Endothelial cell of umbilical vein (primary cell): ENCODE measurements around the gene DNAH3. TPM values are rescaled to one million over a fixed set of nuclear protein-coding genes. Genes with fewer than 3 reads are reported as not detected.

ENCODE experiments used
- BruUV-seq: library from RNA; stranded (reverse); fragments of 400-500 nt; replicated peaks from 2 replicates; lab custom pipeline; 2021; lab: Mats Ljungman, UMichigan
- CTCF ChIA-PET: fragments of 300-600, 350-600 bp; sonication (Branson Sonifier 250); formaldehyde crosslinking; loops from one replicate; lab custom pipeline; 2021; ENCODE audit warnings: antibody characterized with exemption, inconsistent platforms; lab: Charles Lee
- POLR2A ChIA-PET: fragments of 300-600, 350-600 bp; sonication (Branson Sonifier 250); formaldehyde crosslinking; loops from one replicate; lab custom pipeline; 2021; ENCODE audit warnings: antibody characterized with exemption, inconsistent platforms; lab: Charles Lee
- DNase-seq: peaks from one replicate; pipeline ENCODE4 v3.0.0-alpha.2; 2011; ENCODE audit warnings: low read depth, low spot score
- FAIRE-seq: peaks from 2 replicates; lab custom pipeline; 2011; peaks lifted over from hg19 to GRCh38; lab: Jason Lieb, UNC
- H2AFZ ChIP-seq: 2 replicates; pipeline ENCODE4 v1.6.0; 2012; ENCODE audit warnings: low read depth, low read length, control low read depth, inconsistent platforms
- H3K27ac ChIP-seq: 2 replicates; pipeline ENCODE4 v1.5.1; 2011; ENCODE audit warnings: low read depth, mild to moderate bottlenecking, control low read depth, low read length, moderate library complexity; ENCODE audit not compliant: insufficient read depth
- H3K27me3 ChIP-seq, 2 experiments: 2 replicates each; pipeline versions ENCODE4 v1.6.0 to v1.6.1; 2011; ENCODE audit warnings: low read length in 2 of 2, mixed read lengths in 1 of 2; ENCODE audit not compliant: control insufficient read depth in 2 of 2, insufficient read depth in 2 of 2
- H3K36me3 ChIP-seq, 2 experiments: 2 replicates in 1 of 2; 3 replicates in 1 of 2; pipeline ENCODE4 v1.5.1; 2011; ENCODE audit warnings: low read length in 2 of 2, mild to moderate bottlenecking in 1 of 2, moderate library complexity in 1 of 2; ENCODE audit not compliant: control insufficient read depth in 2 of 2, insufficient read depth in 2 of 2; ENCODE audit errors: extremely low read depth in 1 of 2
- H3K4me1 ChIP-seq: 3 replicates; pipeline ENCODE4 v1.5.1; 2011; ENCODE audit warnings: mild to moderate bottlenecking, low read length; ENCODE audit not compliant: control insufficient read depth, insufficient read depth; ENCODE audit errors: extremely low read depth
- H3K4me2 ChIP-seq: 2 replicates; pipeline ENCODE4 v1.6.1; 2011; ENCODE audit warnings: low read length, control low read depth, mixed read lengths; ENCODE audit not compliant: insufficient read depth
- H3K4me3 ChIP-seq, 3 experiments: fragments of 200-600 bp in 1 of 3; sonication (generic), shearing (Covaris generic) in 1 of 3; replicated peaks in 1 of 3; 2 replicates each; pipeline ENCODE4 v1.5.1; 2011 to 2016; ENCODE audit warnings: control low read depth in 3 of 3, low read length in 3 of 3, mild to moderate bottlenecking in 2 of 3, inconsistent platforms in 1 of 3, low read depth in 1 of 3, moderate library complexity in 1 of 3; ENCODE audit not compliant: insufficient read depth in 1 of 3
- H3K79me2 ChIP-seq: 2 replicates; pipeline ENCODE4 v1.6.0; 2012; ENCODE audit warnings: low read length, inconsistent platforms; ENCODE audit not compliant: control insufficient read depth, insufficient read depth
- H3K9ac ChIP-seq: replicated peaks from 2 replicates; pipeline ENCODE3; 2011; ENCODE audit warnings: low read length, control low read depth; ENCODE audit not compliant: insufficient read depth; ENCODE audit errors: extremely low read depth
- H3K9me1 ChIP-seq: replicated peaks from 3 replicates; pipeline ENCODE4 v1.6.0; 2011; ENCODE audit warnings: mild to moderate bottlenecking, low read length; ENCODE audit not compliant: control insufficient read depth, insufficient read depth; ENCODE audit errors: extremely low read depth
- H3K9me3 ChIP-seq: replicated peaks from 2 replicates; pipeline ENCODE4 v1.5.1; 2012; ENCODE audit warnings: low read length, inconsistent platforms; ENCODE audit not compliant: control insufficient read depth, insufficient read depth
- H4K20me1 ChIP-seq: replicated peaks from 2 replicates; pipeline ENCODE3; 2011; ENCODE audit warnings: mild to moderate bottlenecking, low read length; ENCODE audit not compliant: control insufficient read depth, insufficient read depth; ENCODE audit errors: extremely low read depth
- EZH2 ChIP-seq: IDR thresholded peaks from 2 replicates; pipeline ENCODE4 v1.6.1; 2012; ENCODE audit warnings: borderline replicate concordance, low read depth, mild to moderate bottlenecking, moderate library complexity, low read length, inconsistent platforms; ENCODE audit not compliant: severe bottlenecking
- FOS ChIP-seq: IDR thresholded peaks from 2 replicates; pipeline ENCODE4 v1.6.1; 2011; ENCODE audit warnings: mild to moderate bottlenecking, low read length, moderate library complexity, borderline replicate concordance; ENCODE audit not compliant: insufficient read depth
- GATA2 ChIP-seq: IDR thresholded peaks from 2 replicates; pipeline ENCODE4 v1.7.0; 2011; ENCODE audit warnings: low read depth, mild to moderate bottlenecking, moderate library complexity, mixed read lengths, low read length; ENCODE audit not compliant: insufficient read length, insufficient read depth
- JUN ChIP-seq: IDR thresholded peaks from 2 replicates; pipeline ENCODE4 v1.6.1; 2011; ENCODE audit warnings: borderline replicate concordance, low read depth; ENCODE audit not compliant: insufficient read length, insufficient read depth
- MYC ChIP-seq: IDR thresholded peaks from one replicate; pipeline ENCODE4 v1.6.1; 2011; ENCODE audit warnings: mild to moderate bottlenecking, low read depth, low read length
- POLR2A ChIP-seq: IDR thresholded peaks from 2 replicates; pipeline ENCODE4 v1.6.1; 2012; ENCODE audit warnings: low read depth, mild to moderate bottlenecking, control low read depth, low read length
- POLR2AphosphoS5 ChIP-seq: IDR thresholded peaks from 2 replicates; pipeline ENCODE4 v1.6.1; 2012; ENCODE audit warnings: low read depth, mild to moderate bottlenecking, control low read depth, low read length, moderate library complexity; ENCODE audit not compliant: insufficient read depth
- dilution Hi-C: fragments of 300-500 bp; cut with MboI; formaldehyde crosslinking; loops from one replicate; pipeline ENCODE4 v1.15.0; 2019; ENCODE audit warnings: low sequenced_read_pairs; ENCODE audit not compliant: extremely low pct_ligation_motif_present
- intact Hi-C: fragments of 100-400 bp; cut with micrococcal nuclease; formaldehyde crosslinking; loops from one replicate; pipeline ENCODE4 v1.10.0; 2022
- polyA plus RNA-seq, 4 experiments: library from polyadenylated mRNA; depleted of rRNA in 3 of 4; stranded (reverse) in 3 of 4; unstranded in 1 of 4; fragments of >200 nt; gene quantifications; 2 replicates each; pipeline versions ENCODE4 v1.2.1 to v1.2.3, GENCODE V29; 2011 to 2012; ENCODE audit warnings: missing spikeins in 1 of 4
- total RNA-seq: library from RNA; stranded (reverse); gene quantifications from 2 replicates; pipeline ENCODE4 v1.2.3, GENCODE V29; 2021
- TF ChIP-seq, protein P1 (sequence below), 2 donors: IDR thresholded peaks; 1 replicate in 1 of 2; 2 replicates in 1 of 2; pipeline ENCODE4 v1.5.1; 2011; ENCODE audit warnings: low read length in 2 of 2, mild to moderate bottlenecking in 2 of 2, moderate library complexity in 2 of 2, control low read depth in 1 of 2, inconsistent platforms in 1 of 2, low read depth in 1 of 2; ENCODE audit not compliant: insufficient read depth in 1 of 2; ENCODE audit errors: extremely low read depth in 1 of 2
- TF ChIP-seq, protein P2 (sequence below): IDR thresholded peaks from 2 replicates; pipeline ENCODE4 v1.6.1; 2011; ENCODE audit not compliant: insufficient read depth, insufficient read length

Gene DNAH3
- total and polyA plus RNA-seq, 2 donors (not counting 3 experiments of a cell fraction or from before 2014, with no cell fraction given) = not detected

DNA sequence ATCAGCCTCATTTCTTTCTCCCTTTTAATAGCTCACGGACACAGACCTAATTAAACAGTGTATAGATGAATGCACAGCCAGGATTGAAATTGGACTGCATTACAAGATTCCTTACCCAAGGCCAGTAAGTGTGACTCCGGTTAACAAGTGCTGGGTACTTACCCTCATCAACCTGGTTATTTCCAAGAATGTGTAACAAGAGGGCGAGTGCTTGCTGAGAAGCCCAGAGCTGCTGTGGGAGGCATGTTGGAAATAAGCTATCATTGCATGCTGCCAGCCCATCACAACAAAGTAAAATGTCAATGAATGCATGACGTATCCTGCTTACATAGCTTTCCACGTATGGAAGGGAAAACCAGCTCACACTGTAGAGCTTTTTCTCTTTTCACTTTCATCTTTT is 230.6 kb downstream of the DNAH3 start:
- ChIA-PET POLR2A (no interaction called here), CTCF (interaction anchor here (0.5 to 0.9 kb wide), 3 partner anchors 9 to 80 kb away, joined by 3 to 4 read pairs (median 3); no protein-coding TSS in a partner anchor)
- no peaks in the 10 kb centered on the region for H3K9me3 ChIP-seq
- H3K36me3 ChIP-seq = peaks cover 0 to 10% of the 10 kb centered on the region in 2 experiments
- H3K9ac ChIP-seq = no peak overlapping the region
- no peaks in the 10 kb centered on the region for H3K9me1 ChIP-seq
- intact Hi-C loops (no loop called here), dilution Hi-C loops (no loop called here)
- H3K27ac ChIP-seq = no peak overlapping the region
- H3K27me3 ChIP-seq = no peaks in the 10 kb centered on the region
- TF ChIP-seq, protein P1, sequence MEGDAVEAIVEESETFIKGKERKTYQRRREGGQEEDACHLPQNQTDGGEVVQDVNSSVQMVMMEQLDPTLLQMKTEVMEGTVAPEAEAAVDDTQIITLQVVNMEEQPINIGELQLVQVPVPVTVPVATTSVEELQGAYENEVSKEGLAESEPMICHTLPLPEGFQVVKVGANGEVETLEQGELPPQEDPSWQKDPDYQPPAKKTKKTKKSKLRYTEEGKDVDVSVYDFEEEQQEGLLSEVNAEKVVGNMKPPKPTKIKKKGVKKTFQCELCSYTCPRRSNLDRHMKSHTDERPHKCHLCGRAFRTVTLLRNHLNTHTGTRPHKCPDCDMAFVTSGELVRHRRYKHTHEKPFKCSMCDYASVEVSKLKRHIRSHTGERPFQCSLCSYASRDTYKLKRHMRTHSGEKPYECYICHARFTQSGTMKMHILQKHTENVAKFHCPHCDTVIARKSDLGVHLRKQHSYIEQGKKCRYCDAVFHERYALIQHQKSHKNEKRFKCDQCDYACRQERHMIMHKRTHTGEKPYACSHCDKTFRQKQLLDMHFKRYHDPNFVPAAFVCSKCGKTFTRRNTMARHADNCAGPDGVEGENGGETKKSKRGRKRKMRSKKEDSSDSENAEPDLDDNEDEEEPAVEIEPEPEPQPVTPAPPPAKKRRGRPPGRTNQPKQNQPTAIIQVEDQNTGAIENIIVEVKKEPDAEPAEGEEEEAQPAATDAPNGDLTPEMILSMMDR (IDR thresholded peaks at IDR 0.05; ENCODE audit: extremely low read depth in 1 of 2, insufficient read depth in 1 of 2, low read depth in 1 of 2, low read length in 2 of 2) = no peak
- TF ChIP-seq, protein P2, sequence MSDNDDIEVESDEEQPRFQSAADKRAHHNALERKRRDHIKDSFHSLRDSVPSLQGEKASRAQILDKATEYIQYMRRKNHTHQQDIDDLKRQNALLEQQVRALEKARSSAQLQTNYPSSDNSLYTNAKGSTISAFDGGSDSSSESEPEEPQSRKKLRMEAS = no peak
- TF ChIP-seq FOS = no peak
- no peak for TF ChIP-seq MYC
- no peak for TF ChIP-seq POLR2A
- no peak for TF ChIP-seq EZH2
- TF ChIP-seq POLR2AphosphoS5 = no peak
- no peak for TF ChIP-seq JUN
- TF ChIP-seq GATA2 = no peak
- no peak overlapping the region for H3K4me2 ChIP-seq
- FAIRE-seq (no peak), DNase-seq (no peak)
- H3K4me3 ChIP-seq = no peak overlapping the region
- no peak overlapping the region for H2AFZ ChIP-seq
- no TSS peak for BruUV-seq
- H4K20me1 ChIP-seq = no peaks in the 10 kb centered on the region
- no peaks in the 10 kb centered on the region for H3K79me2 ChIP-seq
- H3K4me1 ChIP-seq = no peaks in the 10 kb centered on the region
